Right lobe of liver (tissue), 6 donors: ENCODE results near the gene ANLN. TPM values are rescaled to one million over a fixed set of nuclear protein-coding genes. Genes with fewer than 3 reads are reported as not detected.

Source experiments
- ATAC-seq, 4 donors: fragments of 200-7000 bp; cut with Tn5 transposase; one replicate each; pipeline ENCODE4 v1.9.1; 2020; ENCODE audit warnings: mild to moderate bottlenecking in 4 of 4, moderate library complexity in 4 of 4
- DNase-seq, 3 donors: peaks; one replicate each; pipeline ENCODE4 v3.0.0-alpha.2; 2020
- H3K27ac ChIP-seq, 3 donors: fragments of 200-600 bp; one replicate each; pipeline ENCODE4 v1.8.0; 2022
- H3K27me3 ChIP-seq, 2 donors: fragments of 200-600 bp; one replicate each; pipeline ENCODE4 v1.8.0; 2022
- H3K36me3 ChIP-seq, 4 donors: fragments of 200-600 bp; sonication (generic) in 1 of 4; one replicate each; pipeline versions ENCODE4 v1.5.1 to v1.8.0; 2017 to 2022; ENCODE audit warnings: control low read depth in 1 of 4
- H3K4me1 ChIP-seq, 4 donors: fragments of 200-600 bp; sonication (generic) in 1 of 4; one replicate each; pipeline versions ENCODE4 v1.5.1 to v1.8.0; 2017 to 2022; ENCODE audit warnings: control low read depth in 1 of 4
- H3K4me3 ChIP-seq, 3 donors: fragments of 200-600 bp; one replicate each; pipeline ENCODE4 v1.8.0; 2022
- H3K9me3 ChIP-seq, 4 donors: fragments of 200-600 bp; sonication (generic) in 1 of 4; one replicate each; pipeline versions ENCODE4 v1.5.1 to v1.8.0; 2017 to 2022; ENCODE audit warnings: control low read depth in 1 of 4
- POLR2A ChIP-seq: fragments of 450-650 bp; IDR thresholded peaks from one replicate; pipeline ENCODE4 v1.6.1; 2017; ENCODE audit warnings: antibody characterized with exemption, mild to moderate bottlenecking
- WGBS: methylation state at CpG from one replicate; pipeline ENCODE4 v1.1.6; 2018; ENCODE audit warnings: low coverage, low lambda C conversion rate; ENCODE audit not compliant: insufficient coverage; ENCODE audit errors: missing lambda C conversion rate; 5-methylcytosine and 5-hydroxymethylcytosine counted together
- intact Hi-C, 2 donors: fragments of 100-400 bp; cut with DNase I; formaldehyde crosslinking; loops; one replicate each; pipeline versions ENCODE4 v1.11.2 to v1.14.1; 2022
- total RNA-seq, 6 experiments: library from RNA; depleted of rRNA in 2 of 6; stranded (reverse); fragments of >200 nt in 2 of 6; fragmentation: NEBNext Ultra II Directional in 3 of 6; extraction: Animal tissue kit (Norgen Biotek cat#: 25700) in 3 of 6; gene quantifications; one replicate each; pipeline versions ENCODE4 v1.1.0 to v1.2.4, GENCODE V29; 2016 to 2023
- TF ChIP-seq, protein P1 (sequence below), 4 donors: fragments of 200-600 bp in 3 of 4; fragments of 450-650 bp in 1 of 4; IDR thresholded peaks; one replicate each; pipeline versions ENCODE4 v1.5.1 to v1.8.0; 2016 to 2022; ENCODE audit warnings: antibody characterized with exemption in 4 of 4, mild to moderate bottlenecking in 2 of 4
- donor health status: DM: no; HTN: yes; CAD: no.
- donor health status: DM: no; HTN: no; CAD: no.
- donor health status: DM: no; HTN: no; CAD: no.
- donor health status: DM: no; HTN: yes; CAD: no.
- donor health status: DM: no; HTN: yes; CAD: no.

Gene ANLN
- total RNA-seq, 6 experiments from 2014 or later = 0.44 to 7.8 (median 2.2) TPM

DNA sequence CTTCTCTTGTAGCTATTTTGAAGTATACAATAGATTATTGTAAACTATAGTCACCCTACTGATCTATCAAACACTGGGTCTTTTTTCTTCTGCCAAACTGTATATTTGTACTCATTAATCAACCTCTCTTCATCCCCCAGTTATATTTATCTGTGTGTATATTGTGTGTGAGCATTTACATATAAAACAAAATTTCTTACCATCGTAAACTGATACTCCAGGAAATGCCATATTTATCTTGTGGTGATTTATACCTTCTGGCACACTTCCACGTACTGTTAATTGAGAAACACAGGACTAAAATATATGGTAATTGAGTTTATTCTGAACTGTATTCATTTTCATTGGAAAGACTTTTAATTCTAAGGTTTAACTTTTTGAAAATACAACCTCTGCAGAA, 18.9 kb downstream of the ANLN start:
- Histone ChIP-seq H3K36me3 (no peaks in the 10 kb centered on the region), H3K4me3 (no peak overlapping the region), H3K9me3 (no peaks in the 10 kb centered on the region), H3K27me3 (no peaks in the 10 kb centered on the region), H3K27ac (no peak overlapping the region), H3K4me1 (no peaks in the 10 kb centered on the region)
- ATAC-seq (no peak), DNase-seq (no peak)
- TF ChIP-seq, protein P1, sequence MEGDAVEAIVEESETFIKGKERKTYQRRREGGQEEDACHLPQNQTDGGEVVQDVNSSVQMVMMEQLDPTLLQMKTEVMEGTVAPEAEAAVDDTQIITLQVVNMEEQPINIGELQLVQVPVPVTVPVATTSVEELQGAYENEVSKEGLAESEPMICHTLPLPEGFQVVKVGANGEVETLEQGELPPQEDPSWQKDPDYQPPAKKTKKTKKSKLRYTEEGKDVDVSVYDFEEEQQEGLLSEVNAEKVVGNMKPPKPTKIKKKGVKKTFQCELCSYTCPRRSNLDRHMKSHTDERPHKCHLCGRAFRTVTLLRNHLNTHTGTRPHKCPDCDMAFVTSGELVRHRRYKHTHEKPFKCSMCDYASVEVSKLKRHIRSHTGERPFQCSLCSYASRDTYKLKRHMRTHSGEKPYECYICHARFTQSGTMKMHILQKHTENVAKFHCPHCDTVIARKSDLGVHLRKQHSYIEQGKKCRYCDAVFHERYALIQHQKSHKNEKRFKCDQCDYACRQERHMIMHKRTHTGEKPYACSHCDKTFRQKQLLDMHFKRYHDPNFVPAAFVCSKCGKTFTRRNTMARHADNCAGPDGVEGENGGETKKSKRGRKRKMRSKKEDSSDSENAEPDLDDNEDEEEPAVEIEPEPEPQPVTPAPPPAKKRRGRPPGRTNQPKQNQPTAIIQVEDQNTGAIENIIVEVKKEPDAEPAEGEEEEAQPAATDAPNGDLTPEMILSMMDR (IDR thresholded peaks at IDR 0.05) = no peak
- no peak for TF ChIP-seq POLR2A
- intact Hi-C loops = no loop called here
- whole genome bisulfite sequencing = 65% methylated on average over 2 of the region's 2 CpGs

DNA sequence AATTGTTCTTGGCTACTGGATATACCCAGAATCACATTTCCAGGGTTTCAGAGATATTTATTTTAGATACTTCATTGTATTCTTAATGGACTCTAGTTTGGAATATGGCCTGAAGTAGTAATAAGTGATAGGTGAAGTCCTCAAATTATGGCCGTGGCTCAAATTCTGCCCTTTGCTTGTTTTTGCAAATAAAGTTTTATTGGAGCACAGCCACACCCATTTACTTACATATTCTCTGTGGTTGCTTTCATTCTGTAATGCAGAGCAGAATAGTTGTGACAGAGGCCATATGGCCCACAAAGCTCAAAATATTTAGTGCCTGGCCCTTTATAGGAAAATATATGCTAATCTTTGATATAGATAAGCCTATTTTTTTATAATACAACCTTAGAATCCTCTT, 19.5 kb downstream of the ANLN start:
- no peaks in the 10 kb centered on the region for H3K9me3 ChIP-seq
- H3K27me3 ChIP-seq = no peaks in the 10 kb centered on the region
- no peaks in the 10 kb centered on the region for H3K36me3 ChIP-seq
- WGBS = 100% methylated on average over 1 of the region's 1 CpG
- no peaks in the 10 kb centered on the region for H3K4me1 ChIP-seq
- ATAC-seq (no peak), DNase-seq (no peak)
- TF ChIP-seq, protein P1 (IDR thresholded peaks at IDR 0.05) = no peak
- no peak for TF ChIP-seq POLR2A
- H3K4me3 ChIP-seq = no peak overlapping the region
- H3K27ac ChIP-seq = no peak overlapping the region
- intact Hi-C loops = no loop called here

DNA sequence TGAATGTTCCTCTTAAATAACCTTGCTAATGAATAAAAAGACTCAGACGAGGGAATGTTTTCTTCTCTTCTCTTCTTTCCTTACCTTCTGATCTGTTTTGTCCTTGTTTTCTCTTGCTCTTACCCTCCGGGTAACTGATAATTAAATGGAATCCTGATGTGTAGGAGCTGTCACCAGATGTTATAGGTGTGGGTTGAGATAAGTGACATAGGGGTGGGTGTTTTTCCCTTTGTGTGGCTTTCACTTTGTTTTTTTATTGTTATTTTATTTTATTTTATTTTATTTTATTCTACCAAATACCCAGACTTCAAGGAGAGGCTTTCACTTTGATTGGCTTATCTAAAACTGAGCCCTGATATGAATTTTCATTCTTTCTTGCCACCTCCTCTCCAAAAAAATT, 25.5 kb downstream of the ANLN start:
- intact Hi-C loops = no loop called here
- no peak for ATAC-seq
- Histone ChIP-seq H3K9me3 (no peaks in the 10 kb centered on the region), H3K27me3 (no peaks in the 10 kb centered on the region), H3K36me3 (no peaks in the 10 kb centered on the region), H3K4me3 (no peak overlapping the region), H3K4me1 (no peaks in the 10 kb centered on the region), H3K27ac (no peak overlapping the region)
- no peak for TF ChIP-seq POLR2A
- TF ChIP-seq, protein P1 (IDR thresholded peaks at IDR 0.05) = no peak
- WGBS = 95% methylated on average over 2 of the region's 2 CpGs
- DNase-seq = no peak

DNA sequence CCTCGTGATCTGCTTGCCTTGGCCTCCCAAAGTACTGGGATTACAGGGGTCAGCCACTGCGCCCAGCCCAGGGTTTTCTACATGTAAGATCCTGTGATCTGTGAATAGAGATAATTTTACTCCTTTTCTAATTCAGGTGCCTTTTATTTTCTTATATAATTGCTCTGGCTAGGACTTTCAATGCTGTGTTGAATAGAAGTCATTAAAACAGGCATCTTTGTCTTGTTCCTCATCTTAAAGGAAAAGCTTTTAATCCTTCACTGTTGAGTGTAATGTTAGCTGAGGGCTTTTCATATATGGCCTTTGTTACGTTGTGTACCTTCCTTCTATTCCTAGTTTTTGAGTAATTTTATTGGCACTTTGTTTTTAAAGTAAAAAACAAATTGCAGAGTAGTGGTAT, 26.6 kb downstream of the ANLN start:
- no peak overlapping the region for H3K27ac ChIP-seq
- no peak for ATAC-seq
- intact Hi-C loops = no loop called here
- no peak overlapping the region for H3K4me3 ChIP-seq
- no peaks in the 10 kb centered on the region for H3K9me3 ChIP-seq
- TF ChIP-seq, protein P1 (IDR thresholded peaks at IDR 0.05) = no peak
- TF ChIP-seq POLR2A = no peak
- no peaks in the 10 kb centered on the region for H3K36me3 ChIP-seq
- no peak for DNase-seq
- H3K27me3 ChIP-seq = no peaks in the 10 kb centered on the region
- no peaks in the 10 kb centered on the region for H3K4me1 ChIP-seq
- 100% methylated on average over 3 of the region's 3 CpGs for WGBS

- no peaks in the 10 kb centered on the region for H3K9me3 ChIP-seq
- intact Hi-C loops = no loop called here
- H3K36me3 ChIP-seq = no peaks in the 10 kb centered on the region
- H3K27me3 ChIP-seq = no peaks in the 10 kb centered on the region
- WGBS = 96% methylated on average over 3 of the region's 3 CpGs
- H3K4me1 ChIP-seq = no peaks in the 10 kb centered on the region
- TF ChIP-seq POLR2A = no peak
- TF ChIP-seq, protein P1 (IDR thresholded peaks at IDR 0.05) = no peak
- DNase-seq (no peak), ATAC-seq (no peak)
- H3K4me3 ChIP-seq = no peak overlapping the region
- H3K27ac ChIP-seq = no peak overlapping the region
These were observed 30.6 kb downstream of the ANLN start for GRCh38 chr7:36420307-36420706.
